Measurements from ENCODE around the gene OR2J3. TPM values are rescaled to one million over a fixed set of nuclear protein-coding genes. Genes with fewer than 3 reads are reported as not detected.
A peak's percentile ranks its signal among the peaks of the same experiment; 100 is the strongest.
"Not testable (repeated sequence)": the region's sequence is repeated elsewhere in the genome, so short reads cannot be mapped to it uniquely, and the experiment has no call there.

The OR2J3 gene
- total RNA-seq, 3 donors from 2014 or later (not counting 1 experiment from before 2014, with no cell fraction given), result not detected

DNA sequence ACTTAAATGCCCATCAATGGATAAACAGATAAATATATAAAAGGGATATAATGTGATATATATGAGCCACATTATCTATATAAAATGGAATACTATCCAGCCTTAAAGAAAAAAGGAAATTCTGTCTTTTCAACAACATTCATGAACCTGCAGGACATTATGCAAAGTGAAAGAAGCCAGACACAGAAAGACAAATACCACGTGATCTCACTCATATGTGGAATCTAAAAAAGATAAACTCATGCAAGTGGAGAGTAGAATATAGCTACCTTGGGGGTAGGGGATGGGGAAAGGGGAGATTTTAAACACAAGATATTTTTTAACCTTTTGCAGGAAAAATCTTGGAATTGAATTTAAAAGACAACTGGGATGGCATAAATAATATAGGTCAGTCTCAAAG is 10.1 kb upstream of the OR2J3 start:
- no peak overlapping the region for H3K27ac Mint-ChIP-seq

GRCh38 chr6:29099190-29099589 is 8.7 kb upstream of the OR2J3 start, which contains the start of gene OR2J1:
TSS of gene OR2J1 (plus strand) at chr6:29099490. CDS start at chr6:29100943, 1,453 bp downstream.
- Mint-ChIP-seq H3K4me3 (no peak within 1 kb of the TSS), H3K36me3 (no peaks in the 10 kb centered on the region), H3K4me1 (no peaks in the 10 kb centered on the region), H3K27ac (no peak within 1 kb of the TSS), H3K27me3 (ENCODE audit: low read depth in 2 of 2) (peaks cover 14 to 21% of the 10 kb centered on the region in 2 donors), H3K9me3 (no peaks in the 10 kb centered on the region)
- Histone ChIP-seq H3K4me3 (ENCODE audit: low read length) (no peak within 1 kb of the TSS), H3K9me3 (ENCODE audit: control insufficient read depth, insufficient read depth, low read length) (no peaks in the 10 kb centered on the region), H3K27ac (ENCODE audit: low read length) (no peak within 1 kb of the TSS), H3K36me3 (ENCODE audit: control insufficient read depth, insufficient read depth, low read length) (no peaks in the 10 kb centered on the region), H3K27me3 (ENCODE audit: control insufficient read depth, insufficient read depth, low read length) (no peaks in the 10 kb centered on the region), H3K4me1 (ENCODE audit: control insufficient read depth, insufficient read depth, low read length) (no peaks in the 10 kb centered on the region)
- no CpG with 5 or more reads among the region's 3 CpGs for WGBS (ENCODE audit: insufficient coverage)
- intact Hi-C loops (cut with micrococcal nuclease), result no loop called here
- no peak for ATAC-seq
- TF ChIP-seq, protein P1, sequence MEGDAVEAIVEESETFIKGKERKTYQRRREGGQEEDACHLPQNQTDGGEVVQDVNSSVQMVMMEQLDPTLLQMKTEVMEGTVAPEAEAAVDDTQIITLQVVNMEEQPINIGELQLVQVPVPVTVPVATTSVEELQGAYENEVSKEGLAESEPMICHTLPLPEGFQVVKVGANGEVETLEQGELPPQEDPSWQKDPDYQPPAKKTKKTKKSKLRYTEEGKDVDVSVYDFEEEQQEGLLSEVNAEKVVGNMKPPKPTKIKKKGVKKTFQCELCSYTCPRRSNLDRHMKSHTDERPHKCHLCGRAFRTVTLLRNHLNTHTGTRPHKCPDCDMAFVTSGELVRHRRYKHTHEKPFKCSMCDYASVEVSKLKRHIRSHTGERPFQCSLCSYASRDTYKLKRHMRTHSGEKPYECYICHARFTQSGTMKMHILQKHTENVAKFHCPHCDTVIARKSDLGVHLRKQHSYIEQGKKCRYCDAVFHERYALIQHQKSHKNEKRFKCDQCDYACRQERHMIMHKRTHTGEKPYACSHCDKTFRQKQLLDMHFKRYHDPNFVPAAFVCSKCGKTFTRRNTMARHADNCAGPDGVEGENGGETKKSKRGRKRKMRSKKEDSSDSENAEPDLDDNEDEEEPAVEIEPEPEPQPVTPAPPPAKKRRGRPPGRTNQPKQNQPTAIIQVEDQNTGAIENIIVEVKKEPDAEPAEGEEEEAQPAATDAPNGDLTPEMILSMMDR (IDR thresholded peaks at IDR 0.05), result no peak
- no peak for DNase-seq

More for the DNA sequence above, 10.1 kb upstream of the OR2J3 start:
- TF ChIP-seq, protein P1 (IDR thresholded peaks at IDR 0.05), result no peak
- Histone ChIP-seq H3K36me3 (ENCODE audit: control insufficient read depth, insufficient read depth, low read length) (no peaks in the 10 kb centered on the region), H3K4me1 (ENCODE audit: control insufficient read depth, insufficient read depth, low read length) (no peaks in the 10 kb centered on the region), H3K9me3 (ENCODE audit: control insufficient read depth, insufficient read depth, low read length) (no peaks in the 10 kb centered on the region), H3K27me3 (ENCODE audit: control insufficient read depth, insufficient read depth, low read length) (no peaks in the 10 kb centered on the region), H3K27ac (ENCODE audit: low read length) (no peak overlapping the region), H3K4me3 (ENCODE audit: low read length) (no peak overlapping the region)
- DNase-seq, result no peak
- 100% methylated on average over 1 of the region's 1 CpG for WGBS (ENCODE audit: insufficient coverage)
- ATAC-seq, result no peak
- H3K9me3 Mint-ChIP-seq, result no peaks in the 10 kb centered on the region
- H3K4me3 Mint-ChIP-seq, result no peak overlapping the region
- intact Hi-C loops (cut with micrococcal nuclease), result no loop called here
- no peaks in the 10 kb centered on the region for H3K4me1 Mint-ChIP-seq
- peaks cover 17% of the 10 kb centered on the region in 2 donors for H3K27me3 Mint-ChIP-seq (ENCODE audit: low read depth in 2 of 2)
- H3K36me3 Mint-ChIP-seq, result no peaks in the 10 kb centered on the region

GRCh38 chr6:29112135-29112534 is 4.3 kb downstream of the OR2J3 start:
- H3K27ac ChIP-seq (ENCODE audit: low read length), result no peak overlapping the region
- ATAC-seq (no peak), DNase-seq (peak in 1 of 2 donors; percentile 10)
- no peak overlapping the region for H3K27ac Mint-ChIP-seq
- no peaks in the 10 kb centered on the region for H3K4me1 ChIP-seq (ENCODE audit: control insufficient read depth, insufficient read depth, low read length)
- TF ChIP-seq, protein P1 (IDR thresholded peaks at IDR 0.05), result no peak
- H3K27me3 ChIP-seq (ENCODE audit: control insufficient read depth, insufficient read depth, low read length), result peaks cover 4% of the 10 kb centered on the region
- no peaks in the 10 kb centered on the region for H3K9me3 ChIP-seq (ENCODE audit: control insufficient read depth, insufficient read depth, low read length)
- WGBS (ENCODE audit: insufficient coverage), result 72% methylated on average over 7 of the region's 7 CpGs
- no peaks in the 10 kb centered on the region for H3K4me1 Mint-ChIP-seq
- no peaks in the 10 kb centered on the region for H3K9me3 Mint-ChIP-seq
- H3K4me3 ChIP-seq (ENCODE audit: low read length), result no peak overlapping the region
- no peaks in the 10 kb centered on the region for H3K36me3 ChIP-seq (ENCODE audit: control insufficient read depth, insufficient read depth, low read length)
- H3K4me3 Mint-ChIP-seq, result no peak overlapping the region
- intact Hi-C loops (cut with micrococcal nuclease), result no loop called here
- peaks cover 15 to 24% of the 10 kb centered on the region in 2 donors for H3K27me3 Mint-ChIP-seq (ENCODE audit: low read depth in 2 of 2)
- no peaks in the 10 kb centered on the region for H3K36me3 Mint-ChIP-seq

DNA sequence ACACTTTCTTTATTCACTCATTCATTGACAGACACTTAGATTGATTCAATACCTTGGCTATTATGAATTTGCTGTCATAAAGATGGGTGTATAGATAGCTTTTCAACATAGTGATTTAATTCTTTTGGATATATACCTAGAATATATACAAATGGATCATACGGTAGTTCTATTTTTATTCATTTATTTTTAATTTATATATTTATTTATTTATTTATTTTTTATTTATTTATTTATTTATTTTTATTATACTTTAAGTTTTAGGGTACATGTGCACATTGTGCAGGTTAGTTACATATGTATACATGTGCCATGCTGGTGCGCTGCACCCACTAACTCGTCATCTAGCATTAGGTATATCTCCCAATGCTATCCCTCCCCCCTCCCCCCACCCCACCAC is 7.1 kb downstream of the OR2J3 start:
- H3K4me1 ChIP-seq (ENCODE audit: control insufficient read depth, insufficient read depth, low read length); H3K27me3 ChIP-seq (ENCODE audit: control insufficient read depth, insufficient read depth, low read length); H3K9me3 ChIP-seq (ENCODE audit: control insufficient read depth, insufficient read depth, low read length); H3K4me3 Mint-ChIP-seq; H3K36me3 ChIP-seq (ENCODE audit: control insufficient read depth, insufficient read depth, low read length); H3K9me3 Mint-ChIP-seq; H3K4me3 ChIP-seq (ENCODE audit: low read length); ATAC-seq; intact Hi-C loops (cut with micrococcal nuclease); H3K36me3 Mint-ChIP-seq; H3K4me1 Mint-ChIP-seq; H3K27ac ChIP-seq (ENCODE audit: low read length); DNase-seq; H3K27ac Mint-ChIP-seq: not testable (repeated sequence)
- no CpG with 5 or more reads among the region's 3 CpGs for WGBS (ENCODE audit: insufficient coverage)
- peaks cover 18 to 31% of the 10 kb centered on the region in 2 donors for H3K27me3 Mint-ChIP-seq (ENCODE audit: low read depth in 2 of 2)

Measured in natural killer cell (primary cell).